Mesenchymal stem cell (in vitro differentiated cells and primary cell): ENCODE measurements around the gene PLEKHA8.
A peak's percentile ranks its signal among the peaks of the same experiment; 100 is the strongest.

ENCODE experiments used
- DNase-seq: peaks from one replicate; pipeline ENCODE4 v3.0.0-alpha.2; 2013
- H2AFZ ChIP-seq: one replicate; pipeline ENCODE4 v1.6.1; 2013; ENCODE audit warnings: low read depth, mild to moderate bottlenecking, control low read depth, inconsistent platforms, low read length, moderate library complexity
- H2AK5ac ChIP-seq: 2 replicates; pipeline ENCODE4 v1.6.1; 2013; ENCODE audit warnings: low read length, moderate library complexity, mild to moderate bottlenecking, inconsistent platforms; ENCODE audit not compliant: severe bottlenecking
- H2BK120ac ChIP-seq: one replicate; pipeline ENCODE4 v1.6.1; 2013; ENCODE audit warnings: low read depth, mild to moderate bottlenecking, inconsistent platforms, low read length, moderate library complexity
- H2BK12ac ChIP-seq, 2 experiments: one replicate each; pipeline ENCODE4 v1.6.1; 2013; ENCODE audit warnings: inconsistent platforms in 2 of 2, low read length in 2 of 2, mild to moderate bottlenecking in 2 of 2, moderate library complexity in 2 of 2, control low read depth in 1 of 2
- H2BK15ac ChIP-seq: one replicate; pipeline ENCODE4 v1.6.1; 2013; ENCODE audit warnings: mild to moderate bottlenecking, low read depth, inconsistent platforms; ENCODE audit not compliant: poor library complexity, severe bottlenecking
- H2BK5ac ChIP-seq: 2 replicates; pipeline ENCODE4 v1.6.1; 2013; ENCODE audit warnings: low read depth, mild to moderate bottlenecking, low read length, control low read depth, inconsistent platforms; ENCODE audit not compliant: poor library complexity, severe bottlenecking
- H3K14ac ChIP-seq, 2 experiments: one replicate each; pipeline ENCODE4 v1.6.1; 2013; ENCODE audit warnings: inconsistent platforms in 2 of 2, low read length in 2 of 2, control low read depth in 1 of 2, mild to moderate bottlenecking in 1 of 2, moderate library complexity in 1 of 2
- H3K18ac ChIP-seq, 2 experiments: one replicate each; pipeline ENCODE4 v1.6.1; 2013; ENCODE audit warnings: inconsistent platforms in 2 of 2, low read length in 2 of 2, control low read depth in 1 of 2, low read depth in 1 of 2, mild to moderate bottlenecking in 1 of 2
- H3K23ac ChIP-seq, 2 experiments: one replicate each; pipeline ENCODE4 v1.6.1; 2013; ENCODE audit warnings: inconsistent platforms in 2 of 2, low read length in 2 of 2, mild to moderate bottlenecking in 2 of 2, moderate library complexity in 2 of 2, control low read depth in 1 of 2
- H3K27ac ChIP-seq: 2 replicates; pipeline ENCODE4 v1.5.1; 2013; ENCODE audit warnings: mild to moderate bottlenecking, moderate library complexity, low read length, control low read depth, inconsistent platforms; ENCODE audit not compliant: poor library complexity, severe bottlenecking
- H3K27me3 ChIP-seq, 2 experiments: 2 replicates each; pipeline versions ENCODE4 v1.6.1 to v1.7.0; 2013; ENCODE audit warnings: low read length in 2 of 2, mild to moderate bottlenecking in 2 of 2, moderate library complexity in 2 of 2, control low read depth in 1 of 2, inconsistent platforms in 1 of 2; ENCODE audit not compliant: control insufficient read depth in 1 of 2, insufficient read depth in 1 of 2
- H3K36me3 ChIP-seq, 2 experiments: 2 replicates each; pipeline versions ENCODE4 v1.6.1 to v1.7.0; 2013; ENCODE audit warnings: low read length in 2 of 2, control low read depth in 1 of 2, inconsistent platforms in 1 of 2, low read depth in 1 of 2, mild to moderate bottlenecking in 1 of 2; ENCODE audit not compliant: insufficient read depth in 2 of 2, control insufficient read depth in 1 of 2
- H3K4ac ChIP-seq, 2 experiments: one replicate each; pipeline ENCODE4 v1.6.1; 2013; ENCODE audit warnings: inconsistent platforms in 2 of 2, low read length in 2 of 2, mild to moderate bottlenecking in 2 of 2, moderate library complexity in 2 of 2, control low read depth in 1 of 2, low read depth in 1 of 2
- H3K4me1 ChIP-seq: 2 replicates; pipeline ENCODE4 v1.6.1; 2013; ENCODE audit warnings: low read depth, low read length, control low read depth; ENCODE audit not compliant: control insufficient read depth, insufficient read depth
- H3K4me2 ChIP-seq: 2 replicates; pipeline ENCODE4 v1.6.1; 2013; ENCODE audit warnings: low read length, mild to moderate bottlenecking, inconsistent platforms; ENCODE audit not compliant: poor library complexity, severe bottlenecking
- H3K4me3 ChIP-seq, 2 experiments: 2 replicates each; pipeline versions ENCODE4 v1.5.1 to v1.7.0; 2013; ENCODE audit warnings: low read length in 2 of 2, mild to moderate bottlenecking in 2 of 2, control low read depth in 1 of 2, low read depth in 1 of 2; ENCODE audit not compliant: insufficient read depth in 1 of 2
- H3K79me1 ChIP-seq: replicated peaks from 2 replicates; pipeline ENCODE4 v1.6.1; 2013; ENCODE audit warnings: mild to moderate bottlenecking, control low read depth, low read length, inconsistent platforms; ENCODE audit not compliant: poor library complexity, severe bottlenecking
- H3K9ac ChIP-seq: 2 replicates; pipeline ENCODE4 v1.7.0; 2013; ENCODE audit warnings: mild to moderate bottlenecking, low read length, moderate library complexity
- H3K9me3 ChIP-seq: 2 replicates; pipeline ENCODE4 v1.7.0; 2013; ENCODE audit warnings: mild to moderate bottlenecking, low read length; ENCODE audit not compliant: control insufficient read depth
- H4K8ac ChIP-seq: one replicate; pipeline ENCODE4 v1.6.1; 2013; ENCODE audit warnings: inconsistent platforms, mild to moderate bottlenecking, low read length, moderate library complexity
- H4K91ac ChIP-seq: one replicate; pipeline ENCODE4 v1.6.1; 2013; ENCODE audit warnings: mild to moderate bottlenecking, low read length, inconsistent platforms
- WGBS: methylation state at CpG from one replicate; pipeline ENCODE4 v1.1.7; 2013; ENCODE audit warnings: mixed read lengths; 5-methylcytosine and 5-hydroxymethylcytosine counted together

Gene PLEKHA8

DNA sequence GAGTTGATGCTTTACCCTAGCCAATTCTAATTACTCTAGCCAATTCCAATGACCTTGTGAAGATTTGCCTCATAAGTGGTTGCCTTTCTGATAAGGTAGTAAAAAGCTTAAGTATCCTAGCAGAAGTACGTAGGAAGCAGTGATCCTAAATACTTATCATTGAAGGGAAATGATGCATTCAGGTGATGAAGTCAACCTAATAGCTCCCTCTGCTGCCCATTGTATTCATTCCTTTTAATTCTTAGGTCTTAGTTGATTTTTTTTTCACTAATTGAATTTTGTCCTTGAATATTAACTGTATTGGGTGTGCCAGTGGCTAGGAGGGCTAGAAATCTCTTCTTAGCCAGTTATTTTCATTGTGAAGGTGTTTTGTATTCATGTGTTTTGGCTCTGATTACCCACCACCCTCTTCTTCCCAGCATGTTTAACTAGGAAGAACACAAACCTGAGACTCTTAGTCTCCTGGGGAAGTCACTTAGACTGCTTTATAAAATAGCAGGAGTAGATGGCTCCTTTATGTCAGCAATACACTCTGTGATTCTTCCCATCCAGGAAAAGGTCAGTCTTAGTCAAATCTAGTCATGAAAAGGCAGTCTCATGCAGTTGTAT lies 46.3 kb downstream of the PLEKHA8 start:
- H4K91ac ChIP-seq: no peak overlapping the region

DNA sequence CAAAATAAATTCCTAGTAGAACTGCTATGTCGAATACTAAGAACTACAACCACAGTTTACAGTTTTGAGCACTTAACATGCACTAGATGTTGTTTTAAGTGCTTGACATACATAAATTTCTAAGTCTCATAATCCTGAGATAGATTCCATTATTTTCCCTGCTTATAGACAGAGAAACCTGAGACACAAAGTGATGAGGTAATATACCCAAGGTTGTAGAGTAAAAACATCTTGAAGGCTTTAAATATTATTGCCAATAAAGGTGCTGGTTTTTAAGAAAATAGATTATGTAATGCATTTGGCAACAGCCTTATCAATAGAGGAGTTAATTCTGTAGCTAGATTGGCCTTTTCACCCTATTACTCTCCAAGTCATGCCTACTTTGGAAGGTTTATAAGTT lies 48.2 kb downstream of the PLEKHA8 start:
- Histone ChIP-seq H2AK5ac (no peak overlapping the region), H3K4ac (no peak overlapping the region), H2BK5ac (no peak overlapping the region), H4K91ac (no peak overlapping the region), H3K23ac (no peak overlapping the region), H3K14ac (no peak overlapping the region), H2BK120ac (no peak overlapping the region), H3K4me3 (no peak overlapping the region), H3K79me1 (peaks cover 5% of the 10 kb centered on the region), H3K4me1 (no peaks in the 10 kb centered on the region), H3K27ac (no peak overlapping the region), H2AFZ (no peak overlapping the region), H4K8ac (no peak overlapping the region), H3K9me3 (no peaks in the 10 kb centered on the region), H3K27me3 (no peaks in the 10 kb centered on the region), H2BK12ac (no peak overlapping the region), H3K36me3 (peaks cover 2 to 36% of the 10 kb centered on the region in 2 experiments), H3K9ac (no peak overlapping the region), H2BK15ac (no peak overlapping the region), H3K18ac (no peak overlapping the region), H3K4me2 (no peak overlapping the region)
- WGBS: no CpG with 5 or more reads among the region's 1 CpG
- no peak for DNase-seq

More for the DNA sequence above, 46.3 kb downstream of the PLEKHA8 start:
- peaks cover 6% of the 10 kb centered on the region for H3K79me1 ChIP-seq
- no peak overlapping the region for H3K14ac ChIP-seq
- WGBS: 40% methylated on average over 1 of the region's 1 CpG
- no peak overlapping the region for H2BK15ac ChIP-seq
- H3K27me3 ChIP-seq: no peaks in the 10 kb centered on the region
- H3K9me3 ChIP-seq: no peaks in the 10 kb centered on the region
- no peak overlapping the region for H2AFZ ChIP-seq
- no peak overlapping the region for H3K4ac ChIP-seq
- H3K36me3 ChIP-seq: peaks cover 5 to 29% of the 10 kb centered on the region in 2 experiments
- no peak overlapping the region for H3K23ac ChIP-seq
- no peak overlapping the region for H2BK120ac ChIP-seq
- H4K8ac ChIP-seq: no peak overlapping the region
- no peak overlapping the region for H3K27ac ChIP-seq
- DNase-seq: peak; percentile 51
- H3K4me1 ChIP-seq: no peaks in the 10 kb centered on the region
- no peak overlapping the region for H2BK5ac ChIP-seq
- H3K4me2 ChIP-seq: no peak overlapping the region
- H2AK5ac ChIP-seq: no peak overlapping the region
- H3K9ac ChIP-seq: no peak overlapping the region
- no peak overlapping the region for H2BK12ac ChIP-seq
- no peak overlapping the region for H3K4me3 ChIP-seq
- H3K18ac ChIP-seq: no peak overlapping the region

- DNase-seq: no peak
- Histone ChIP-seq H3K27ac (no peak overlapping the region), H3K23ac (no peak overlapping the region), H3K9ac (no peak overlapping the region), H4K8ac (no peak overlapping the region), H2BK15ac (no peak overlapping the region), H3K4me2 (no peak overlapping the region), H3K79me1 (peaks cover 3% of the 10 kb centered on the region), H3K4me1 (no peaks in the 10 kb centered on the region), H2BK12ac (no peak overlapping the region), H4K91ac (no peak overlapping the region), H2AFZ (no peak overlapping the region), H2BK5ac (no peak overlapping the region), H3K27me3 (no peaks in the 10 kb centered on the region), H3K9me3 (no peaks in the 10 kb centered on the region), H3K14ac (no peak overlapping the region), H2AK5ac (no peak overlapping the region), H3K4me3 (no peak overlapping the region), H3K18ac (no peak overlapping the region), H3K4ac (no peak overlapping the region), H3K36me3 (peaks cover 2 to 32% of the 10 kb centered on the region in 2 experiments), H2BK120ac (no peak overlapping the region)
- WGBS: 99% methylated on average over 3 of the region's 3 CpGs
Measured at GRCh38 chr7:30078280-30078679, 50.1 kb downstream of the PLEKHA8 start.

DNA sequence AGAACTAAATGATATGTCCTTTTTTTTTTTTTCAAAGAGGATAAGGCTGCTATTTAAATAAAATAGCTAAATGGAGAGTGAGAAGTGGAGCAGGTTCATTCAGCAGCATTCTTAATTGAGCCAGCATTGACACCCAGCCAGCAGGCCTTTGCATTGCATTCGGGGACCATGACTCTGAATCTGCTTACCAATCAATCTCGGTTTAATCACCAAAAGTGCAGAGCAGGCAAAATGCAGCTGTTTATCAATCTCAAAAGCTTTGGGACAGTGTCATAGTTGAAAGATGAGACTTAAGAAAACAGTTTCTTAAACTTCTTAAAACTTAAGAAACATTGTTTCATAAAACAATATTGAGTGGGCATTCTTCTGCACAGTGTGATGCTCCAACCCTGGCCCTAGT lies 51.7 kb downstream of the PLEKHA8 start:
- Histone ChIP-seq H2BK120ac (no peak overlapping the region), H3K4me3 (no peak overlapping the region), H3K18ac (no peak overlapping the region), H2BK5ac (no peak overlapping the region), H3K27me3 (no peaks in the 10 kb centered on the region), H3K4ac (no peak overlapping the region), H3K27ac (no peak overlapping the region), H3K14ac (no peak overlapping the region), H2BK15ac (no peak overlapping the region), H3K79me1 (peaks cover 3% of the 10 kb centered on the region), H2AK5ac (no peak overlapping the region), H3K4me1 (no peaks in the 10 kb centered on the region), H3K4me2 (no peak overlapping the region), H3K9me3 (no peaks in the 10 kb centered on the region), H3K36me3 (peaks cover 2 to 32% of the 10 kb centered on the region in 2 experiments), H2AFZ (no peak overlapping the region), H3K9ac (no peak overlapping the region), H3K23ac (no peak overlapping the region), H4K8ac (no peak overlapping the region), H4K91ac (no peak overlapping the region), H2BK12ac (no peak overlapping the region)
- DNase-seq: no peak
- 100% methylated on average over 2 of the region's 2 CpGs for WGBS
